GM04503 (cell line): ENCODE data around the gene CEBPA.

Source experiments
- DNase-seq: peaks from one replicate; pipeline ENCODE4 v3.0.0-alpha.2; 2012; ENCODE audit warnings: low read depth

The CEBPA gene

DNA sequence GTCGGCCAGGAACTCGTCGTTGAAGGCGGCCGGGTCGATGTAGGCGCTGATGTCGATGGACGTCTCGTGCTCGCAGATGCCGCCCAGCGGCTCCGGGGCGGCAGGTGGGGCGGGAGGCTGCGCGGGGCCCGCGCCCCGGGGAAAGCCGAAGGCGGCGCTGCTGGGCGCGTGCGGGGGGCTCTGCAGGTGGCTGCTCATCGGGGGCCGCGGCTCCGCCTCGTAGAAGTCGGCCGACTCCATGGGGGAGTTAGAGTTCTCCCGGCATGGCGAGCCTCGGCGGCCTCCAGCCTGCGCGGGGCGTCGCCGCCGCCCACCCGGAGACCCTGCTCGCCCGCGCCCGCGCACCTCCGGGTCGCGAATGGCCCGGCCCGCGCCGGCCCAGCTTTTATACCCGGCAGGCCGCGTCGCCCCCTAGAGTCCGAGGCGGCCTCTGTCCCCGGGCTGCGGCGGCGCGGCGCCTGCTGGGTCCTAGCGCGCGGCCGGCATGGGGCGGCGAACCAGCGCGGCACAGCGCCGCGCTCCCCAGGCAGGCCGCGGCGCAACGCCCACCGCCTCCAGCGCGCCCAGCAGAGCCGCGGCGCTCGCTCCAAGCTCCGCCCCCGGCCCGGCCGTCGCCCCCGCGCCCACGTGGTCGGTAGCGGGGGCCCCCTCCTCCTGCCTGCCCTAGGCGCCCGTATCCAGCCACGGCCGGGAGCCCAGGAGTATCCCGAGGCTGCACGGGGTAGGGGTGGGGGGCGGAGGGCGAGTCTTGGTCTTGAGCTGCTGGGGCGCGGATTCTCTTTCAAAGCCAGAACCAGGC is at the start of gene CEBPA:
Gene CEBPA (minus strand): TSS at position 360 of the 799 bp plus-strand sequence. CDS start 120 bp downstream, at position 240.
- no peak for DNase-seq

- peak; percentile 64 for DNase-seq
Observed at GRCh38 chr19:33350538-33351309, 48.4 kb upstream of the CEBPA start.

DNA sequence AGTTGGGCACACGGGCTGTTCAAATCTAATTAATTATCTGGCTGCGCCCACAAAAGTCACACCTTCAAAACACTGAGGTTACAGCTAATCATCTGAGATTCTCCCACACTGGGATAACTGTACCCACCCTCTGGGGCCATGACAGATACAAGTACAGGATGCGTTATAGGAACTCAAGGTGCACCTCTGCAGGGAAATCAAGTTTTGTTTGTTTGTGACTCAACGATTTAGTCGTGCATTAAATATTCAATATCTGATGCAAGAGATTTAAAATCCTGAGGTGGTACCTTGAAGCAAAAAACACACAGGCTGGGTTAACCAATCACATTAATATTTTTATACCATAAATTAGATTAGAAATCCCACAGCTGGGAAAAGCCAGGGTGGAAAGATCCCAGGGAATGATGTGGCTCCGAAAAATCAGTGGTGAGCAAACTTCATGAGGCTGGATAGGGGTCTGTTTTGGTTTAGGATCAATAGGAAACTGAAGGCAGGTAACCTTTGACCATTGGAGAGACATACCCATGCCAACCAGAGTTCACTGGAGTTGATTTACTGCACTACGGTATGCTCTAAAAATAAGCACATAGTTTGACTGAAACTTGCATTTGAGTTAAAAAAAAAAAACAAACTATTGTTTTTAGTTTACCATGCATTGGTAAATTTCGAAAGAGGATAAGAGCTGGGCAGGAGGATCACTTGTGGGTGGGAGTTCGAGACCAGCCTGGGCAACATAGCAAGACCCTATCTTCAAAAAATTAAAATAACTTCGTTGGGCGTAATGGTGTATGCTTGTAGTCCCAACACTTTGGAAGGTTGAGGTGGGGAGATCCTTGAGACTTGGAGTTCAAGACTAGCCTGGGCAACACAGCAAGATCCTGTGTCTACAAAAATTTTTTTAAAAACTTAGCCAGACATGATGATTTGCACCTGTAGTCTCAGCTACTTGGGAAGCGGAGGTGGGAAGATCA is 47.3 kb upstream of the CEBPA start:
- DNase-seq = no peak

DNA sequence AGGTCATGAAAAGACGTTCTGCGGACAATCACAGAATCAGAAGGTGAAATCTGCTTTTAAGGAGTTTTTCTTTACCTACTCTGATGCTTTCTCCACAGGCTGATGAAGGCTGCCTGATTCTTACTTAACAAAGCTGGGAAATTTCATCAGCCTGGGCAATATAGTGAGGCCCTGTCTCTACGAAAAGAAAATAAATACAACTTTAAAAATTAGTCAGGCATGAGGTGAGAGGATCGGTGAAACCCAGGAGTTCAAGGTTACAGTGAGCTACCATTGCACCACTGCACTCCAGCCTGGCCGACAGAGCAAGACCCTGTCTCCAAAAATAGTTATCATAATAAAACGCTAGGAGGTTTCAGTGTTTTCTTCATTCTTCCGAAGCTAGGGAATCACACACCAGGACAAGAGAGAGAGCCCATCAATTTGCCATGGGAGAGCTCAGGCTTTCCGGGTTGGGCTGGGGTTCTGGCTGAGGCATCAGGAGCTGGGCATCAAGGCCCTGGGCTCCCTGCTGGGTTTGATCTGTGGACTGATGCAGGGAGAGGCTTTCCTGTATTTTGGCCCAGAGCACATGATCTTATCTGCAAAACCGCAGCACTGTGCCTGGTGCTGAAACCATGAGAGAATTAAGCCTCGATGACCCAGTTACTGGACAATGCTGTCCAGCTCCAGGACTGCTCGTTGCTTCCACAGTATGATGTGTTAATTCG is 46.1 kb upstream of the CEBPA start:
- DNase-seq = no peak

- no peak for DNase-seq
Observed at GRCh38 chr19:33347300-33347699, 45.0 kb upstream of the CEBPA start.

DNA sequence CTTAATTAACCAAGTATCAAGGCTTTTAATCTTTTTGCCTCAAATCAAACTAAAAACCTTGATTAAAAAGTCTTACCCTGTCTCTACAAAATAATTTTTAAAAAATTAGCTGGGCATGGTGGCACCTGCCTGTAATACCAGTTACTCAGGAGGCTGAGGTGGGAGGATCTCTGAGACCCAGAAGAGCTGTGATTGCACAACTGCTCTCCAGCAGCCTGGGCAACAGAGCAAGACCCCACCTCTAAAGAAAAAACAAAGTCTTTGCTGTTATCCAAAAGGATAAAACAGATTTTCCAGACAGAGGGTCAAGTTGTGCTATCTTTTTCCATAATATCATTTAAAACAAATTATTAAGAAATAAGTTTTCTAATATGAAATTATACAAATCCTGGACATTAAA is 44.3 kb upstream of the CEBPA start:
- no peak for DNase-seq

DNA sequence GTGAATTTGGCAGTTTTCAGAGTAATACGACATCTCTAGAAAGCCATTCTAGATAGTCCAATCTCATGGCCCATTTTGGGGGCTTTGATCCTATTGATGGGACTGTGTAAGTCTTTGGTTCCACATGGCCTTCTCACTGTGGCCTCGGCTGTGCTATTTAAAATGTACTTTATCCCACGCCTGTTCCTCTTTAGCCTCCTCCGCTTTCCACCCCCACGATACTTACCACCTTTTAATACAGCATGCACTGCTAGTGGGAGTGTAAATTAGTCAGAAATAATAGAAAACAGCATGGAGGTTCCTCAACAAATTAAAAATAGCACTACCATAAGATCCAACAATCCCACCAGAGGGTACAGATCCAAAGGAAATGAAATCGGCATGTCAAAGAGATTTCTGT is 42.8 kb upstream of the CEBPA start:
- no peak for DNase-seq

DNA sequence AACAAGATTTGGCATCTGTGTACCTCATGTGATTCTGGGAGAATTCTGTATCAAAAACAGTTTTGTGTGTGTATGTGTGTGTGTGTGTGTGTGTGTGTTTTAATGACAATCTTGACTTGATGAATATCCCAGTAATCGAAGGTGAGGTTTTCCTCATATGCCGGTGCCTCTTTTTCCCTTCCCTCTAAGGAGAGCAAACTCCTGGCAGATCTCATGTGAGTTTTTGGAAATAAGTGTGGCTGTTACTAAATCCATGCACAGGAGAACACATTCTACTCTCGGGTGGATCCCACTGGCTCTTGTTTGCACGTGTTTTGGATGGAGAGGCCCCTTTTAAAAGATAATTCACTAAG is 42.2 kb upstream of the CEBPA start:
- no peak for DNase-seq

GRCh38 chr19:33343859-33344572 is 41.7 kb upstream of the CEBPA start:
- DNase-seq = no peak

- DNase-seq = no peak
Observed at GRCh38 chr19:33343301-33343700, 41.0 kb upstream of the CEBPA start.

DNA sequence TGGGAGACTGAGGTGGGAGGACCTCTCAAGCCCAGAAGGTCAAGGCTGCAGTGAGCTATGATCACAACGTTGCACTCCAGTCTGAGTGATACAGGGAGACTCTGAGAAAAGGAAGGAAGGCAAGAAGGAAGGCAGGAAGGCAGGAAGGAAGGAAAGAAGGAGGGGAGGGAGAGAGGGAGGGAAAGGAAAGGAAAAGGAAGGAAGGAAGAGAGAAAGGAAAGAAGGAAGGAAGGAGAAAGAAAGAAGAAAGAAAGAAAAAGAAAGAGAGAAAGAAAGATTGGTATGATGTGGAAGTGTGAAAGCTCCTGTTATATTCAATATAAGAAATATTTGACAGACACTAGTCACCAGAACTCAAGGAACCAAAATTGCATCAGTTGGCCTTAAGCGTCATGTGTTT is 38.7 kb upstream of the CEBPA start:
- DNase-seq = no peak

DNA sequence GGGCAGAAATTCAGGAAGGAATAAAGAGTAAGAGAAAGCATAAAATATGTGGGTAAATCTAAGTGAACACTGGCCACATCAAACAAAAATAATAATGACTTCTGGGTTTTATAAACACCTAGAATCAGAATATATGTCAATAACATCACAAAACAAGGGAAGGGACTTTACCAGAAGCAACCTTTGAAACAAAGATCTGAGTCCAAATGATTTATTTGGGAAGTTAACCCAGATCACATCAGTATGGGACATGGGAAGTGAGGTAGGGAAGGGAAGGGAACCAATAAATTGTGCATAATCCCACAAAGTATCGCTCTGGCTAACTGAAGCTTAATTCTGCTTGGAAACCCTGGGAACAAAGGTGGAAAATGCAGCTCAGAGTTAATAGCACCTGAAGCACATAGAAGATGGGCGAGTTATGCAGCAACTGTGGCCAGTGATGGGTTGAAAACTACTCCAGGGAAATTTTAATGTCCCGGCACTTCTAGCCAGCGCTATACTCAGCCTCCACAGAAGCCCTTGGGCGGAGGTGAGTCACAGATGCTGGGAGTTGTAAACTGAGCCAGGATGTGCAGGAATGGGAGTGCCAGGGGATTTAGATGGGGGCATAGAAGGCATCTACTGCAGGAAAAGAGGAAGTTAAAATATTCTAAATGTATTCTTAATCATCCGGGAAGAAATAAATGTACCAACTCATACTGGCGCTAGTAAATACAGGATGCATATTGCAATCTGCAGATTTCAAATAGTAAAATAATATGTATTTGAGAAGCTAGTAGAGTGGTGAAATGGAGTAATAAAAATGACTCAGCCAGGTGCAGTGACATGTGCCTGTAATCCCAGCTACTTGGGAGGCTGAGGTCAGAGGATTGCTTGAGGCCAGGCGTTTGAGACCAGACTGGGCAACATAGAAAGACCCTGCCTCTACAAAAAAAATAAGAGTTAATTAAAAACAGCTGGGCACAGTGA is 37.0 kb upstream of the CEBPA start:
- no peak for DNase-seq

- DNase-seq = no peak
Observed at GRCh38 chr19:33335446-33335845, 33.1 kb upstream of the CEBPA start.

DNA sequence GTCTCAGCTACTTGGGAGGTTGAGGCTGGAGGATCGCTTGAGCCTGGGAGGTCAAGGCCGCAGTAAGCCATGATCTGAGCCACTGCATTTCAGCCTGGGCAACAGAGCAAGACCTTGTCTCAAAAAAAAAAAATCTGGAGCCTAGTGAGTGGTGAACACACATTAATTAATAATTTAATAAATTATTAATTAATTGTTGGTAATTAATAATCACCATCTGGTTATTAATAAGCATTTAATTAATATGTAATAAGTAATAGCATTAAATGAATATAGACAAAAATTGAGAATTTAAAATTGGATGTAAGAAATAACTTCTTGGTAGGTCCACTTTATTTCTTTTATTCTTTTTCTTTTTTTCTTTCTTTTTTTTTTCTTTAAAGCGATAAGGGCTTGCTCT is 31.9 kb upstream of the CEBPA start:
- DNase-seq = no peak

GRCh38 chr19:33333642-33334041 is 31.3 kb upstream of the CEBPA start:
- DNase-seq = no peak

DNA sequence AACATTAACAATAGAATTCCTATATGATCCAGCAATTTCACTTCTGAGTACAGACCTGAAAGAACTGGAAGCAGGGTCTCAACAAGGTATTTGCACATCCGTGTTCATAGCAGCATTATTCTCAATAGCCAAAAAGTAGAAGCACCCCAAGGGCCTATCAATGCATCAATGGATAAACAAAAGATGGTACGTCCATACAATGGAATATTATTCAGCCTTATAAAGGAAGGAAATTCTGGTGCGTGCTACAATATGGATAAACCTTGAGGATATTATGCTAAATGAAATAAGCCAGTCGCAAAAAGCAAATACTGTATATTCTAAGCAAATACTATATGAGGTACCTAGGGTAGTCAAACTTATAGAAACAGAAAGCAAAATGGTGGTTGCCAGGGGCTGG is 30.8 kb upstream of the CEBPA start:
- no peak for DNase-seq

DNA sequence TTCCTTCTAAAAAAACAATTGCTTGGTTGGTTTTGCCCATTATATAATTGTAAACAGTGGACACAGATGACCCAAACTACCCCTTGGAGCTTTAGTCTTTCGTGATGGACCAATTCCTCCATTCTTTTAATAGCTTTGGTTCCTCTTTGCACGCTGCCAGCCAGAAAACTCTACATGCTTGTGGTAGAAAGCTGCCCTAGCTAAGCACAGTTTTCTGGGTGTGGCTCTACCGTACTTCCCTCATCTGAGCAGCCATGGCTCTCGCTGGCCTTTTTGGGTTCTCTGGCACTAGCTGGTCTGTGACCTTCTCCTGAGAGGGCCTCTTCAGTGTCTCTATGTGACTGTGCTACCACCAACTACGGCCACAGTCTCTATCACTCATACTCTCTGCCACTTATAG is 29.9 kb upstream of the CEBPA start:
- DNase-seq = no peak

- no peak for DNase-seq
Observed at GRCh38 chr19:33329736-33330135, 27.4 kb upstream of the CEBPA start.

GRCh38 chr19:33329060-33329459 is 26.7 kb upstream of the CEBPA start:
- no peak for DNase-seq

GRCh38 chr19:33325920-33326319 is 23.6 kb upstream of the CEBPA start:
- DNase-seq = no peak
